ENCODE results near the gene REG3G.

Gene REG3G

DNA sequence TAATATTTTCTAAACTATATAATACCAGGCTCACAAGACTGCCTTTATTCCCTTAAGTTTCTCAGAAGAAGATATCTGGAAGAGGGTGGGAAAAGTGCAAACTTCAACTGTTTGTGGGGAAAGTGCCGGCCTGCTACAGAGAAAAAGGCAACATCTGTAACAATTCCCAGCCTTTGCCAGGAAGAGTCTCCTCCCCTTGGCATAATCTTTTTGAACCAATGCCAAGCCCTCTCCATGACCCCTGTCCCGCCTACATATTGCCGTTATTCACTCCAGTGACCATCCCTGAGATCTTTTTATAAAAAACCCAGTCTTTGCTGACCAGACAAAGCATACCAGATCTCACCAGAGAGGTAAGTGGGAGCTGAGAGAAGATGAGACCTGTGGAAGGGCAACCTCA, at the start of gene REG3G:
TSS of gene REG3G (plus strand) at position 282 of the 400 bp plus-strand sequence. CDS start 392 bp downstream, outside the sequence.
- no peak within 1 kb of the TSS for H3K4me3 ChIP-seq (ENCODE audit: low read length)
- TF ChIP-seq, protein P1, sequence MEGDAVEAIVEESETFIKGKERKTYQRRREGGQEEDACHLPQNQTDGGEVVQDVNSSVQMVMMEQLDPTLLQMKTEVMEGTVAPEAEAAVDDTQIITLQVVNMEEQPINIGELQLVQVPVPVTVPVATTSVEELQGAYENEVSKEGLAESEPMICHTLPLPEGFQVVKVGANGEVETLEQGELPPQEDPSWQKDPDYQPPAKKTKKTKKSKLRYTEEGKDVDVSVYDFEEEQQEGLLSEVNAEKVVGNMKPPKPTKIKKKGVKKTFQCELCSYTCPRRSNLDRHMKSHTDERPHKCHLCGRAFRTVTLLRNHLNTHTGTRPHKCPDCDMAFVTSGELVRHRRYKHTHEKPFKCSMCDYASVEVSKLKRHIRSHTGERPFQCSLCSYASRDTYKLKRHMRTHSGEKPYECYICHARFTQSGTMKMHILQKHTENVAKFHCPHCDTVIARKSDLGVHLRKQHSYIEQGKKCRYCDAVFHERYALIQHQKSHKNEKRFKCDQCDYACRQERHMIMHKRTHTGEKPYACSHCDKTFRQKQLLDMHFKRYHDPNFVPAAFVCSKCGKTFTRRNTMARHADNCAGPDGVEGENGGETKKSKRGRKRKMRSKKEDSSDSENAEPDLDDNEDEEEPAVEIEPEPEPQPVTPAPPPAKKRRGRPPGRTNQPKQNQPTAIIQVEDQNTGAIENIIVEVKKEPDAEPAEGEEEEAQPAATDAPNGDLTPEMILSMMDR (IDR thresholded peaks at IDR 0.05; ENCODE audit: insufficient read depth, low read depth, low read length, missing control alignments): no peak
- no peak for DNase-seq (ENCODE audit: low read depth)

DNA sequence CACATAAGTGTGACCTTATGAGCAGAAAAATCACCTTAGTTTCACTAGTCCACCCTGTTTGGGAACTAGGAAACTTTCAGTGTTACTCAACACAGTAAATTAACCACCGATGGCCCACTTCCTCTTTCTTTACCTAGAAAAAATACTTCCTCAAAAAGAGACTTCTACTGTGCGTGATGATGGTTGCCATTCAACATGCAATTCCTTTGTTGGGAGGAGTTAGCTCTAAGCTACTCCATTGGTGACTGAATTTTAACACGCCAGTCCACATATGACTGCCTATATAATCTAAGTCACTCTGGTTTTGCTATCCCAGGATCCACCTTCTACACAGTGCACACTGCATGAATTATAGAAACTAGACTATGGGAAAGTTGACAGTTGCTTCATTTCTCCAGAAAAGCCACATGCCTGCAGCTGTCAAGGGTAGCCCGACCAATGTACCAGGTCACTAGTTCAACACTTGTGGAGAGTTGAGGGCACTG, 47.8 kb upstream of the REG3G start:
- no peak for DNase-seq (ENCODE audit: low read depth)
- TF ChIP-seq, protein P1 (IDR thresholded peaks at IDR 0.05; ENCODE audit: insufficient read depth, low read depth, low read length, missing control alignments): no peak
- H3K4me3 ChIP-seq (ENCODE audit: low read length): no peak overlapping the region

DNA sequence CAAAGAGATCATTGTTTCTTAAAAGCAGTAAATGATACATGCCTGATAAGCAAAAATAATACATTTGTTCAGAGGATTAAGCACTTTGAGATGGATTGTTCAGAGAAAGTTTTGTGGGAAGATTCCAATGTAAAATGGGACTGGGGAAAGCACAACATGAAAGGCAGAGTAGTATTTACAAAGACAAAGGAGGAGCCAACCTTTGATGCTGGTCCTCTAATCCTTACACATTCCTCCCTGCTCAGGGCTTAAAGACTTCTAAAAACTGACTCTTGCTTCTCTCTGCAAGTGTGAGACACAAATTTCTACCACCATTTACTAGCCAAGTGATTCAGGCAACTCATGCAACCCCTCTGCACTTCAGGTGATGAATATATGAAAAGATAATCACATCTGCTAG, 47.2 kb upstream of the REG3G start:
- TF ChIP-seq, protein P1 (IDR thresholded peaks at IDR 0.05; ENCODE audit: insufficient read depth, low read depth, low read length, missing control alignments): no peak
- no peak overlapping the region for H3K4me3 ChIP-seq (ENCODE audit: low read length)
- no peak for DNase-seq (ENCODE audit: low read depth)

DNA sequence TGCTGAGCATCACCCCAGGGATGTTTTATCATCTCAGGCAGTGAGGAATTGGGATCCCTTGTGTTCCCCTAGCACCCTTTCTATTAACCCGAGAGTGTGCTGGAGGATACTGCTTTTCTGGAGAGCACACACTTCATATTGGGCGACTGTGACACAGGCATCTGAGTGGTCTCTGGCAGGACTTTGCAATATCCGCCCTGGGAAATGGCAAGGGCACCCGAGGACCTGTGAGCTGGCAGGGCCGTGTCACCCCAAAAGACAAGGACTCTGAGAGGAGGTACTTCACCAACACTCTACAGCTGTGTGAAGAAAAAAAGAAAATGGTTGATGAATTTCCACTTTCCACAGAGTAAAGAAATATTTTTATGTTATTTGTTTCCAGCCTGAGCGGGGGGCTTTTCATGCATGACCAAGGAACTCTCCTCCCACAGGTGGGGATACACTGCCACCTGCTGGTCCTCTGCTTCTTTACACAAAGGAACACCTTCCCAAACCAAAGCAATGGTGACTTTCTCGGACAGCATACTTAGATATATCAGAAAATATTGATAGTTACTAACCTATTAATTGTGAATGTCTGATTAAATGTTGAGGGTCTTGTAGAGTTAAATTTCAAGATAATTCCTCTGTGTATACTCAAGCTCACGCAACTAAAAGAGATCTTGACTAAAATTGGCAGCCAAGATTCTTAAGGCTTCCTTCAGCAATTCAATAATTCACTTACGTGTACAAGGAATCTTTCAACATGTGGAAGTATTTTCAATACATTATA, 45.9 kb upstream of the REG3G start:
- DNase-seq (ENCODE audit: low read depth): peak; percentile 18
- H3K4me3 ChIP-seq (ENCODE audit: low read length): no peak overlapping the region

DNA sequence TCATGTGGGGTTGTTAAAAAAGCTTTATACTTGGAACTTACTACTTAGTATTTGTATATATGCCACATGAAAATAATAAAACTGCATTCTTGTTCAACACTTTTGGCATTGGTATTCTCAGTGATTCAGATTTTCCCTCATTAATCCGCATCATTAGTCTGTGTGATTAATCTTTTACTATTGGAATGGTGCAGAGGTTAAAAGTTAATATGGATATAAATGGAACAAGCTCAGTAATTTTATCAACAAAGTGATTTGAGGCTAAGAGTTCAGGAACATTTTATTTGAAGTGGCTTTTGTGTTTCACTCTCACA, 45.4 kb upstream of the REG3G start:
- TF ChIP-seq, protein P1 (IDR thresholded peaks at IDR 0.05; ENCODE audit: insufficient read depth, low read depth, low read length, missing control alignments): no peak
- H3K4me3 ChIP-seq (ENCODE audit: low read length): no peak overlapping the region
- DNase-seq (ENCODE audit: low read depth): no peak

More for the DNA sequence above, 45.9 kb upstream of the REG3G start:
- TF ChIP-seq, protein P1 (IDR thresholded peaks at IDR 0.05; ENCODE audit: insufficient read depth, low read depth, low read length, missing control alignments): peak; percentile 73

DNA sequence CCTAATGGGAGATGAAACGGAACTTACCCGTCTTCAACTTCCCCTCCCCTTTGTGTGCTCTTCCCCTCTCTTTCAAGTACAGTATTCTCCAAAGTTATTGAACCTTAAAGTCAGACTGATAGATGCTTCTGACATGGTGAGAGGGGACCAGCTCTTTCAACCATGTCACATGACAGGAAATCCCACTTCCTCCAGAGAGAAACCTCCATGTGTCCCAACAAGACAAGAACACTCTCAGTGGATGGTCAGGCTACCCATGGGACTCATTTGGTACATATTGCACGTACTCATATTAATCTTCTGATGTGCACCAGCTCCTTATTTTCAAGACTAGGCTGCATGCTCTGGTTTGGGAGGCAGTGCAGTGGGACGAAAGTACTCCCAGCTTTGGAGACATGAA, 44.6 kb upstream of the REG3G start:
- DNase-seq (ENCODE audit: low read depth): no peak
- TF ChIP-seq, protein P1 (IDR thresholded peaks at IDR 0.05; ENCODE audit: insufficient read depth, low read depth, low read length, missing control alignments): no peak
- no peak overlapping the region for H3K4me3 ChIP-seq (ENCODE audit: low read length)
